ENCODE results near the gene TIMM17B. TPM values are rescaled to one million over a fixed set of nuclear protein-coding genes. Genes with fewer than 3 reads are reported as not detected.

TIMM17B gene
- total RNA-seq, 2 experiments from 2014 or later = 40.0 to 40.3 TPM

DNA sequence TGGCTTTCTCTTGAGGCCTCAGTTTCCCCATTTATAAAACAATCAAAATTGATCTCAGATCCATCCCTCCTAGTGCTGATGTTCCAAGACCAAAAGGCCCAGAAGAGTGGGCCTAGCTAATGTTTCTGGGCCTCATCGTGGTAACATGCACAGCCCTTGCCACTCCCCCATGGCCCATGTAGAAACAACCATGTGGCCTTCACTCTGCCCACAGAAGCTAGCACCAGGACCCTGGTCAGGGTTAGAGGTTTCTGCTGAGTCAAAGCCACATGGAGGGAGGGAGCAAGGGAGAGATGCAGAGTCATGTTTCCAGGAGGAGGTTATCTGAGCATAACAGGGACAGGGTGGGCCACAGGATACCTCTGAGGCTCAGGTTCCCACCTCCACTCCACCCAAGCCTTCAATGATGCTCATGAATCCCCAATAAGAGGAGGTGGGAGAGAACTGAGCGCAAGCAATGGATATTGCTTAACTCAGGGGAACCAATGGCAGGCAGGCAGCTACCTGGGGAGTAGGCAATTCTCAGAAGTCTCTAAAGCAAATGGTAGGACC is 42.9 kb upstream of the TIMM17B start:
- intact Hi-C loops (cut with DNase I, micrococcal nuclease) = no loop called here
- Histone ChIP-seq H3K4me3 (ENCODE audit: low read length) (peak overlapping the region; percentile 32), H3K27ac (ENCODE audit: low read depth in 1 of 2, low read length in 2 of 2) (peak overlapping the region; percentile 92 to 93), H3K36me3 (ENCODE audit: insufficient read depth, low read length) (peaks cover 9% of the 10 kb centered on the region), H3K27me3 (ENCODE audit: control insufficient read depth in 1 of 2, insufficient read depth in 2 of 2, low read length in 2 of 2) (no peaks in the 10 kb centered on the region), H3K9me3 (ENCODE audit: control insufficient read depth in 1 of 2, insufficient read depth in 1 of 2, low read length in 2 of 2) (no peaks in the 10 kb centered on the region), H3K4me1 (ENCODE audit: insufficient read depth, low read length) (peaks cover 97% of the 10 kb centered on the region)
- Mint-ChIP-seq H3K27ac (peak overlapping the region; percentile 98), H3K27me3 (no peaks in the 10 kb centered on the region), H3K4me1 (ENCODE audit: low read depth) (peaks cover 86% of the 10 kb centered on the region), H3K36me3 (ENCODE audit: low read depth) (peaks cover 61% of the 10 kb centered on the region), H3K9me3 (no peaks in the 10 kb centered on the region), H3K4me3 (no peak overlapping the region)
- TF ChIP-seq, protein P1, sequence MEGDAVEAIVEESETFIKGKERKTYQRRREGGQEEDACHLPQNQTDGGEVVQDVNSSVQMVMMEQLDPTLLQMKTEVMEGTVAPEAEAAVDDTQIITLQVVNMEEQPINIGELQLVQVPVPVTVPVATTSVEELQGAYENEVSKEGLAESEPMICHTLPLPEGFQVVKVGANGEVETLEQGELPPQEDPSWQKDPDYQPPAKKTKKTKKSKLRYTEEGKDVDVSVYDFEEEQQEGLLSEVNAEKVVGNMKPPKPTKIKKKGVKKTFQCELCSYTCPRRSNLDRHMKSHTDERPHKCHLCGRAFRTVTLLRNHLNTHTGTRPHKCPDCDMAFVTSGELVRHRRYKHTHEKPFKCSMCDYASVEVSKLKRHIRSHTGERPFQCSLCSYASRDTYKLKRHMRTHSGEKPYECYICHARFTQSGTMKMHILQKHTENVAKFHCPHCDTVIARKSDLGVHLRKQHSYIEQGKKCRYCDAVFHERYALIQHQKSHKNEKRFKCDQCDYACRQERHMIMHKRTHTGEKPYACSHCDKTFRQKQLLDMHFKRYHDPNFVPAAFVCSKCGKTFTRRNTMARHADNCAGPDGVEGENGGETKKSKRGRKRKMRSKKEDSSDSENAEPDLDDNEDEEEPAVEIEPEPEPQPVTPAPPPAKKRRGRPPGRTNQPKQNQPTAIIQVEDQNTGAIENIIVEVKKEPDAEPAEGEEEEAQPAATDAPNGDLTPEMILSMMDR (IDR thresholded peaks at IDR 0.05) = no peak
- ATAC-seq (ENCODE audit: poor library complexity) (no peak), DNase-seq (no peak)
- POLR2A ChIA-PET = interaction anchor here (0.8 to 9.1 kb wide), 16 partner anchors 8 to 369 kb away, joined by 3 to 335 read pairs (median 4); partner anchors contain the start of genes GRIPAP1, HDAC6, OTUD5 and PIM2
- CTCF ChIA-PET = interaction anchor here (1.2 to 2.2 kb wide), 2 partner anchors 32 to 49 kb away, joined by 3 to 8 read pairs; partner anchors contain the start of gene KCND1

DNA sequence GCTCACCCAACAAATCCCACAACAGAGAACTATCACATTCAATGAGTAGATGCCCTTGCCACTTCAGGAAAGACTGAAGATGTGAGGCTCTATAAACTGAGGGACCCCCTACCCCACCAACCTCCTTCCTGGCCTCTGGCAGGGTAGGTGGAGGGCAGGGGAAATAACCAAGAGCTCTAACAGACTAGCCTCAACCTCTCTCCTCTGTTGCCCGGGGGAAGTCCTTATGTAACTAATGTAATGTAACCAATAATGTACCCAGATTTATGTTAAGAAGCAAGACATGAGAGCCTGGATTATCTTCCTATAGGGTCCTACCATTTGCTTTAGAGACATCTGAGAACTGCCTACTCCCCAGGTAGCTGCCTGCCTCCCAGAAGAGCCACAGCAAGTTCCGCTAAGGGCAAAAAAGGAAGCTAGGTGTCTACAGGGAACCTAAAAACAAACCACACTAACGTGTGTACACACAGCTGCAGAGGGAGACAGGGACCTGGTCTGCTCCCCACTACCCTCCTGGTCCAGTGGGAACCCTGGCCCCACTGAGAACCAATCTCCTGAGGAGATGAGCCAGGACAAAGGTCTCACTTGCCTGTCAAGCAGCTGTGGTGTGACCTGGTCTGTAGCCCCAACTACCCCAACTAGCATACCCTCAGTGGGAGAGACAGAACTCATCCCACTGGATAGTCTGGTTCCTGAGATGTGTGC is 42.1 kb upstream of the TIMM17B start:
- H3K4me1 ChIP-seq (ENCODE audit: insufficient read depth, low read length) = peaks cover 98% of the 10 kb centered on the region
- H3K27me3 ChIP-seq (ENCODE audit: control insufficient read depth in 1 of 2, insufficient read depth in 2 of 2, low read length in 2 of 2) = no peaks in the 10 kb centered on the region
- CTCF ChIA-PET = interaction anchor here (2.2 kb wide), 1 partner anchor 48 kb away, joined by 8 read pairs; no protein-coding TSS in a partner anchor
- peak overlapping the region; percentile 92 to 93 for H3K27ac ChIP-seq (ENCODE audit: low read depth in 1 of 2, low read length in 2 of 2)
- Mint-ChIP-seq H3K4me1 (ENCODE audit: low read depth) (peaks cover 94% of the 10 kb centered on the region), H3K4me3 (peak overlapping the region; percentile 70), H3K9me3 (no peaks in the 10 kb centered on the region), H3K27me3 (no peaks in the 10 kb centered on the region), H3K27ac (peak overlapping the region; percentile 98), H3K36me3 (ENCODE audit: low read depth) (peaks cover 69% of the 10 kb centered on the region)
- peaks cover 17% of the 10 kb centered on the region for H3K36me3 ChIP-seq (ENCODE audit: insufficient read depth, low read length)
- no peaks in the 10 kb centered on the region for H3K9me3 ChIP-seq (ENCODE audit: control insufficient read depth in 1 of 2, insufficient read depth in 1 of 2, low read length in 2 of 2)
- intact Hi-C loops (cut with DNase I, micrococcal nuclease) = loop anchor here in 1 of 2 experiments (2.0 to 5.0 kb wide), 2 partner anchors 49 to 292 kb away; no protein-coding TSS in a partner anchor
- H3K4me3 ChIP-seq (ENCODE audit: low read length) = peak overlapping the region; percentile 32
- POLR2A ChIA-PET = interaction anchor here (0.8 to 9.1 kb wide), 18 partner anchors 9 to 370 kb away, joined by 3 to 335 read pairs (median 4); partner anchors contain the start of genes GRIPAP1, HDAC6, OTUD5 and PIM2
- TF ChIP-seq, protein P1 (IDR thresholded peaks at IDR 0.05) = no peak
- ATAC-seq (ENCODE audit: poor library complexity) = peak; percentile 22
- peak in 6 of 14 experiments; percentile 17 to 67 (median 50) for DNase-seq

DNA sequence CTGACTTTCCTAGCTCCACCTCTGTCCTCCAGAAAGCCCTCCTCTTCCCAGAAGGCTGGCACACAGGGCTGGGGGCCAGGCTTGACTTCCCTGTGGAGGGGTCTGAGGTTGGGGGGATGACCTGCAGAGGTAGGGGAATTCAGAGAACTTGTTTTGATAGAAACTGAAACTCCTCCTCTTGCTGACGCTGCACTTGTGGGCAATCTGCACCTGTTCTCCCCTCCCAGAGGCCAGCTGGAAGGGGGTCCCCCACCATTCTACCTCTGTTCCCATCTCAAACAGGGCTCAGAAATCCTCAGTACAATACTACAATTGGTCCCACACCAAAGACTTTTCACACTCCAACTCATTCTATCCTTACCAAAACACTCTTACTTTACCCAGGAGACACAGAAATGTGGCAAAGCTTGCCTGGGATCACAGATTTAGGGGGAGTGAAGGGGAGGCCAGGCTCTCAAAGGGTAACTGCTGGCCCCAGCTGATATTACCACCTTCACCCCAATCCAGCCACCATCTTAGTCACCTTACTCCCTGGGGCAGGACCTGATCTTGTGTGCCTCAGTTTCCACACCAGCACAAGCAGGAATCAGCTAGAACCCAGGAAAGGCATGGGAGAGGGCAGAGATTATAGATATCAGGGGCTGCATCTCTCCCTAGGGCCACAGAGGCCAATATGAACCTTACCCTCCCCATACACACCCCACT is 41.3 kb upstream of the TIMM17B start:
- Mint-ChIP-seq H3K4me3 (peak overlapping the region; percentile 70), H3K4me1 (ENCODE audit: low read depth) (peaks cover 96% of the 10 kb centered on the region), H3K36me3 (ENCODE audit: low read depth) (peaks cover 75% of the 10 kb centered on the region), H3K9me3 (no peaks in the 10 kb centered on the region), H3K27ac (peak overlapping the region; percentile 98), H3K27me3 (no peaks in the 10 kb centered on the region)
- Histone ChIP-seq H3K4me1 (ENCODE audit: insufficient read depth, low read length) (peaks cover 98% of the 10 kb centered on the region), H3K27ac (ENCODE audit: low read depth in 1 of 2, low read length in 2 of 2) (peak overlapping the region; percentile 92 to 93), H3K36me3 (ENCODE audit: insufficient read depth, low read length) (peaks cover 25% of the 10 kb centered on the region), H3K4me3 (ENCODE audit: low read length) (no peak overlapping the region), H3K9me3 (ENCODE audit: control insufficient read depth in 1 of 2, insufficient read depth in 1 of 2, low read length in 2 of 2) (no peaks in the 10 kb centered on the region), H3K27me3 (ENCODE audit: control insufficient read depth in 1 of 2, insufficient read depth in 2 of 2, low read length in 2 of 2) (no peaks in the 10 kb centered on the region)
- peak; percentile 35 for ATAC-seq (ENCODE audit: poor library complexity)
- peak in 12 of 14 experiments; percentile 38 to 90 (median 66) for DNase-seq
- intact Hi-C loops (cut with DNase I, micrococcal nuclease) = loop anchor here in 1 of 2 experiments (2.0 to 5.0 kb wide), 2 partner anchors 48 to 292 kb away; no protein-coding TSS in a partner anchor
- TF ChIP-seq, protein P1 (IDR thresholded peaks at IDR 0.05) = no peak
- ChIA-PET CTCF (interaction anchor here (0.8 to 2.5 kb wide), 3 partner anchors 17 to 47 kb away, joined by 3 to 13 read pairs (median 4); no protein-coding TSS in a partner anchor), POLR2A (interaction anchor here (0.8 to 9.1 kb wide), 15 partner anchors 10 to 364 kb away, joined by 4 to 335 read pairs (median 11); partner anchors contain the start of genes OTUD5, PIM2, PQBP1 and RBM3)
